ENCODE results near the gene CCDC192.

The CCDC192 gene

GRCh38 chr5:127856292-127856691 is 153.1 kb downstream of the CCDC192 start:
- no peak for TF ChIP-seq EZH2phosphoT487 (IDR thresholded peaks at IDR 0.05; ENCODE audit: borderline replicate concordance)
- no peak for TF ChIP-seq CTCF (conservative IDR thresholded peaks at IDR 0.05; ENCODE audit: low read length)
- Histone ChIP-seq H3K4me2 (ENCODE audit: low read depth, low read length, poor library complexity, severe bottlenecking) (no peak overlapping the region), H3F3A (ENCODE audit: low read depth) (no peaks in the 10 kb centered on the region), H3K9me3 (ENCODE audit: insufficient read depth, low read depth, low read length) (no peaks in the 10 kb centered on the region), H2AFZ (ENCODE audit: low read length) (no peak overlapping the region), H3K36me3 (ENCODE audit: insufficient read depth, low read length) (no peaks in the 10 kb centered on the region), H4K20me1 (ENCODE audit: insufficient read depth, low read length, poor library complexity, severe bottlenecking) (no peaks in the 10 kb centered on the region), H3K4me1 (ENCODE audit: insufficient read depth, low read length, poor library complexity, severe bottlenecking) (no peaks in the 10 kb centered on the region), H3K27me3 (ENCODE audit: insufficient read depth, low read length, poor library complexity, severe bottlenecking) (no peaks in the 10 kb centered on the region), H3K4me3 (ENCODE audit: low read length, poor library complexity, severe bottlenecking) (no peak overlapping the region), H3K9ac (ENCODE audit: low read depth, low read length, poor library complexity, severe bottlenecking) (no peak overlapping the region), H3K79me2 (ENCODE audit: insufficient read depth, low read length) (no peaks in the 10 kb centered on the region), H3K9me2 (replicated peaks; ENCODE audit: low read depth, low read length) (no peaks in the 10 kb centered on the region)

GRCh38 chr5:127858116-127858784 is 155.1 kb downstream of the CCDC192 start:
- H3K4me1 ChIP-seq (ENCODE audit: insufficient read depth, low read length, poor library complexity, severe bottlenecking): no peaks in the 10 kb centered on the region
- H3K9me2 ChIP-seq (replicated peaks; ENCODE audit: low read depth, low read length): no peaks in the 10 kb centered on the region
- no peaks in the 10 kb centered on the region for H3F3A ChIP-seq (ENCODE audit: low read depth)
- H3K9me3 ChIP-seq (ENCODE audit: insufficient read depth, low read depth, low read length): no peaks in the 10 kb centered on the region
- TF ChIP-seq EZH2phosphoT487 (IDR thresholded peaks at IDR 0.05; ENCODE audit: borderline replicate concordance) (no peak), CTCF (conservative IDR thresholded peaks at IDR 0.05; ENCODE audit: low read length) (no peak)
- H3K79me2 ChIP-seq (ENCODE audit: insufficient read depth, low read length): no peaks in the 10 kb centered on the region
- H3K4me2 ChIP-seq (ENCODE audit: low read depth, low read length, poor library complexity, severe bottlenecking): no peak overlapping the region
- H3K4me3 ChIP-seq (ENCODE audit: low read length, poor library complexity, severe bottlenecking): no peak overlapping the region
- no peaks in the 10 kb centered on the region for H3K27me3 ChIP-seq (ENCODE audit: insufficient read depth, low read length, poor library complexity, severe bottlenecking)
- H3K36me3 ChIP-seq (ENCODE audit: insufficient read depth, low read length): no peaks in the 10 kb centered on the region
- H4K20me1 ChIP-seq (ENCODE audit: insufficient read depth, low read length, poor library complexity, severe bottlenecking): no peaks in the 10 kb centered on the region
- no peak overlapping the region for H2AFZ ChIP-seq (ENCODE audit: low read length)
- H3K9ac ChIP-seq (ENCODE audit: low read depth, low read length, poor library complexity, severe bottlenecking): no peak overlapping the region

- Histone ChIP-seq H3K36me3 (ENCODE audit: insufficient read depth, low read length) (no peaks in the 10 kb centered on the region), H3K27me3 (ENCODE audit: insufficient read depth, low read length, poor library complexity, severe bottlenecking) (no peaks in the 10 kb centered on the region), H3K4me1 (ENCODE audit: insufficient read depth, low read length, poor library complexity, severe bottlenecking) (no peaks in the 10 kb centered on the region), H4K20me1 (ENCODE audit: insufficient read depth, low read length, poor library complexity, severe bottlenecking) (no peaks in the 10 kb centered on the region), H3K9me2 (replicated peaks; ENCODE audit: low read depth, low read length) (no peaks in the 10 kb centered on the region), H3F3A (ENCODE audit: low read depth) (no peaks in the 10 kb centered on the region), H3K4me3 (ENCODE audit: low read length, poor library complexity, severe bottlenecking) (no peak overlapping the region), H2AFZ (ENCODE audit: low read length) (no peak overlapping the region), H3K4me2 (ENCODE audit: low read depth, low read length, poor library complexity, severe bottlenecking) (no peak overlapping the region), H3K9me3 (ENCODE audit: insufficient read depth, low read depth, low read length) (no peaks in the 10 kb centered on the region), H3K79me2 (ENCODE audit: insufficient read depth, low read length) (no peaks in the 10 kb centered on the region), H3K9ac (ENCODE audit: low read depth, low read length, poor library complexity, severe bottlenecking) (no peak overlapping the region)
- TF ChIP-seq CTCF (conservative IDR thresholded peaks at IDR 0.05; ENCODE audit: low read length): no peak
- TF ChIP-seq EZH2phosphoT487 (IDR thresholded peaks at IDR 0.05; ENCODE audit: borderline replicate concordance): no peak
Observed at GRCh38 chr5:127860291-127860690, 157.1 kb downstream of the CCDC192 start.

Data from Loucy (cell line).